Endothelial cell (in vitro differentiated cells): ENCODE data around the gene CD300LF. TPM values are rescaled to one million over a fixed set of nuclear protein-coding genes. Genes with fewer than 3 reads are reported as not detected.

Source experiments
- DNase-seq: peaks from one replicate; pipeline ENCODE4 v3.0.0; 2021; ENCODE audit warnings: low spot score
- H3K27ac Mint-ChIP-seq: one replicate; pipeline ENCODE4 v1.8.0; 2021; ENCODE audit warnings: mixed read lengths, inconsistent platforms; ENCODE audit not compliant: unreplicated experiment
- H3K27me3 Mint-ChIP-seq: one replicate; pipeline ENCODE4 v1.8.0; 2021; ENCODE audit warnings: mild to moderate bottlenecking, moderate library complexity, mixed read lengths, inconsistent platforms; ENCODE audit not compliant: unreplicated experiment
- H3K36me3 Mint-ChIP-seq: one replicate; pipeline ENCODE4 v1.8.0; 2021; ENCODE audit warnings: mild to moderate bottlenecking, low read depth, mixed read lengths, inconsistent platforms; ENCODE audit not compliant: unreplicated experiment
- H3K4me1 Mint-ChIP-seq: one replicate; pipeline ENCODE4 v1.8.0; 2021; ENCODE audit warnings: mild to moderate bottlenecking, mixed read lengths, inconsistent platforms; ENCODE audit not compliant: unreplicated experiment
- H3K4me3 Mint-ChIP-seq: one replicate; pipeline ENCODE4 v1.8.0; 2021; ENCODE audit warnings: mild to moderate bottlenecking, mixed read lengths, inconsistent platforms; ENCODE audit not compliant: unreplicated experiment
- H3K9me3 Mint-ChIP-seq: one replicate; pipeline ENCODE4 v1.8.0; 2021; ENCODE audit warnings: mixed read lengths, inconsistent platforms; ENCODE audit not compliant: unreplicated experiment
- CTCF ChIP-seq: fragments of 200-600 bp; sonication (generic); IDR thresholded peaks from one replicate; pipeline ENCODE4 v1.5.0; 2021; ENCODE audit warnings: antibody characterized with exemption; ENCODE audit not compliant: unreplicated experiment
- total RNA-seq: library from RNA; stranded (reverse); fragmentation: NEBNext Ultra II Directional; extraction: Animal tissue kit (Norgen Biotek cat#: 25700); gene quantifications from one replicate; pipeline ENCODE4 v1.2.1, GENCODE V29; 2021; ENCODE audit not compliant: unreplicated experiment

Gene CD300LF
- total RNA-seq, 1 donor from 2014 or later, result not detected

GRCh38 chr17:74723891-74724290 lies 11.2 kb upstream of the CD300LF start:
- DNase-seq, result no peak
- no peaks in the 10 kb centered on the region for H3K27me3 Mint-ChIP-seq
- H3K27ac Mint-ChIP-seq, result no peak overlapping the region
- no peak for TF ChIP-seq CTCF
- no peaks in the 10 kb centered on the region for H3K9me3 Mint-ChIP-seq
- no peak overlapping the region for H3K4me3 Mint-ChIP-seq
- no peaks in the 10 kb centered on the region for H3K4me1 Mint-ChIP-seq
- H3K36me3 Mint-ChIP-seq, result no peaks in the 10 kb centered on the region

GRCh38 chr17:74722782-74723181 lies 10.1 kb upstream of the CD300LF start:
- H3K36me3 Mint-ChIP-seq, result no peaks in the 10 kb centered on the region
- H3K4me1 Mint-ChIP-seq, result no peaks in the 10 kb centered on the region
- no peak overlapping the region for H3K27ac Mint-ChIP-seq
- DNase-seq, result no peak
- H3K9me3 Mint-ChIP-seq, result no peaks in the 10 kb centered on the region
- TF ChIP-seq CTCF, result no peak
- H3K4me3 Mint-ChIP-seq, result no peak overlapping the region
- no peaks in the 10 kb centered on the region for H3K27me3 Mint-ChIP-seq

- no peak overlapping the region for H3K4me3 Mint-ChIP-seq
- H3K4me1 Mint-ChIP-seq, result no peaks in the 10 kb centered on the region
- no peaks in the 10 kb centered on the region for H3K9me3 Mint-ChIP-seq
- no peak overlapping the region for H3K27ac Mint-ChIP-seq
- DNase-seq, result no peak
- TF ChIP-seq CTCF, result no peak
- H3K36me3 Mint-ChIP-seq, result no peaks in the 10 kb centered on the region
- no peaks in the 10 kb centered on the region for H3K27me3 Mint-ChIP-seq
These were observed 7.8 kb upstream of the CD300LF start for GRCh38 chr17:74720506-74720905.

- DNase-seq, result no peak
- H3K27ac Mint-ChIP-seq, result no peak overlapping the region
- no peaks in the 10 kb centered on the region for H3K4me1 Mint-ChIP-seq
- H3K27me3 Mint-ChIP-seq, result no peaks in the 10 kb centered on the region
- no peaks in the 10 kb centered on the region for H3K9me3 Mint-ChIP-seq
- no peaks in the 10 kb centered on the region for H3K36me3 Mint-ChIP-seq
- H3K4me3 Mint-ChIP-seq, result no peak overlapping the region
- no peak for TF ChIP-seq CTCF
These were observed 2.4 kb upstream of the CD300LF start for GRCh38 chr17:74715144-74715543.

GRCh38 chr17:74713171-74713755 lies 540 bp upstream of the CD300LF start:
- H3K27me3 Mint-ChIP-seq, result no peaks in the 10 kb centered on the region
- no peaks in the 10 kb centered on the region for H3K9me3 Mint-ChIP-seq
- no peak for TF ChIP-seq CTCF
- no peak overlapping the region for H3K4me3 Mint-ChIP-seq
- H3K27ac Mint-ChIP-seq, result no peak overlapping the region
- no peaks in the 10 kb centered on the region for H3K4me1 Mint-ChIP-seq
- DNase-seq, result no peak
- H3K36me3 Mint-ChIP-seq, result no peaks in the 10 kb centered on the region
